ENCODE measurements around the gene LZTS3.
"Not testable (repeated sequence)": the region's sequence is repeated elsewhere in the genome, so short reads cannot be mapped to it uniquely, and the experiment has no call there.

LZTS3 gene

DNA sequence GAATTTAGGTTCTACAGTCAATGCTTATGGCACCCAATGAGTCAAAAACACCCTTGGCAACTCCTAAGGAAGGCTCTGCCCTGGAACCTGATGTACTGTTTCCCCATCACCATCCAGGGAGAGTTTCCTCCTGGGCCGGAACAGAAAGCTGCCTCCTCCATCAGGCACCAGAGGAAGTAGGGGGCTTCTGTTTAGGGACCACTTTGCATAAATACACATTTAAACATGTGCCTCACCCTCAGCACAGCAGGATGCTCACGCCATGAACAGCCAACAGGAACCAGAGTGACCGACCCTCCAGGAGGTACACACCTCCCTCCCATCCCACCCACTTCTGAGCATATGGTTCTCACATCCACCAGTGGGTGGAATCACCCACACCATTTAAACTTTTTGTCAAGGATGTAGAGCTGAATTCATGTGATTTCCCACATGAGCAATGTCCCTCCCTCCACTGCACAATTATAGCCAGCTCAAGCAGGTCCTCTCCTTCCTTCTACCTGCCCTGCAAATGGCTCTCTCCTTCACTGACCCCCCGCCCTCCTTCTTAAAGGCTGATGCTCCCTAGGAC lies 16.3 kb upstream of the LZTS3 start:
- H4K20me1 ChIP-seq (ENCODE audit: control insufficient read depth, insufficient read depth, low read depth, low read length), result no peaks in the 10 kb centered on the region
- H3K27me3 ChIP-seq (ENCODE audit: control insufficient read depth, low read length), result no peaks in the 10 kb centered on the region
- TF ChIP-seq EZH2phosphoT487 (IDR thresholded peaks at IDR 0.05; ENCODE audit: borderline replicate concordance, low read length), result no peak
- TF ChIP-seq, protein P1, sequence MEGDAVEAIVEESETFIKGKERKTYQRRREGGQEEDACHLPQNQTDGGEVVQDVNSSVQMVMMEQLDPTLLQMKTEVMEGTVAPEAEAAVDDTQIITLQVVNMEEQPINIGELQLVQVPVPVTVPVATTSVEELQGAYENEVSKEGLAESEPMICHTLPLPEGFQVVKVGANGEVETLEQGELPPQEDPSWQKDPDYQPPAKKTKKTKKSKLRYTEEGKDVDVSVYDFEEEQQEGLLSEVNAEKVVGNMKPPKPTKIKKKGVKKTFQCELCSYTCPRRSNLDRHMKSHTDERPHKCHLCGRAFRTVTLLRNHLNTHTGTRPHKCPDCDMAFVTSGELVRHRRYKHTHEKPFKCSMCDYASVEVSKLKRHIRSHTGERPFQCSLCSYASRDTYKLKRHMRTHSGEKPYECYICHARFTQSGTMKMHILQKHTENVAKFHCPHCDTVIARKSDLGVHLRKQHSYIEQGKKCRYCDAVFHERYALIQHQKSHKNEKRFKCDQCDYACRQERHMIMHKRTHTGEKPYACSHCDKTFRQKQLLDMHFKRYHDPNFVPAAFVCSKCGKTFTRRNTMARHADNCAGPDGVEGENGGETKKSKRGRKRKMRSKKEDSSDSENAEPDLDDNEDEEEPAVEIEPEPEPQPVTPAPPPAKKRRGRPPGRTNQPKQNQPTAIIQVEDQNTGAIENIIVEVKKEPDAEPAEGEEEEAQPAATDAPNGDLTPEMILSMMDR (IDR thresholded peaks at IDR 0.05; ENCODE audit: low read depth, low read length, poor library complexity, severe bottlenecking), result no peak
- H3K36me3 ChIP-seq (ENCODE audit: control insufficient read depth, low read length), result peaks cover 48% of the 10 kb centered on the region
- H3K9me3 ChIP-seq (ENCODE audit: control insufficient read depth, insufficient read depth, low read length), result no peaks in the 10 kb centered on the region
- no peak overlapping the region for H3K4me3 ChIP-seq (ENCODE audit: low read length)
- no peaks in the 10 kb centered on the region for H3K9me2 ChIP-seq (replicated peaks; ENCODE audit: control insufficient read depth, low read length)
- H3K4me1 ChIP-seq (ENCODE audit: control insufficient read depth, low read length), result no peaks in the 10 kb centered on the region
- H3K27ac ChIP-seq (ENCODE audit: low read depth, low read length), result no peak overlapping the region
- no peaks in the 10 kb centered on the region for H3F3A ChIP-seq (ENCODE audit: control insufficient read depth, insufficient read depth)
- H3K79me2 ChIP-seq (ENCODE audit: control insufficient read depth, low read length), result no peaks in the 10 kb centered on the region
- H3K4me2 ChIP-seq (ENCODE audit: low read length), result no peak overlapping the region

DNA sequence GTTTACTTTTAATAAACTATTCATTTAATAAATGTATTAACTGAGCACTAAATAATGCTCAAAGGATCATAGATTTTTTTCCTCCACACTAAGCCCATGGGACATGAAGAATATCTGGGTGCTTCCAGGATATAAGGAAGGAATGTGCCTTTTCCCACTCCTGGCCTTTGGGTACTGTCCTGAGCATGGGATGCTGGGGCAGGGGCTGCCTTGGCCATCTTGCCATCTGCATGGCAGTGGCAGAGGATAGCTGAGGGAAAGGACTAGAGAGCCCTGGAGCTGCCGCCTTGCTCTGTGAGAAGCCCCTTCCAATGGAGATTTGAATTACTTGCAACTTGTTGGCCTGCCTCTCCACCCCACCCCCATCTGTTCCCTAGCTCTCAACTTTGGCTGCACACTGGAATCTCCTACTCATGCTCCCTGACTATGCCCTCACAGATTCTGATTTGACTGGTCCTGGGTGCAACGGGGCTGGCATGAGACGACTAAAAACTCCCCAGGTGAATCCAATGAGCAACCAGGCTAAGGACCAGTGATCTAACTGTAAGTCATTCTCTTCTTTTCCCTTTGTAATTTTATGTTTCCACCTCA lies 15.6 kb upstream of the LZTS3 start:
- TF ChIP-seq, protein P1 (IDR thresholded peaks at IDR 0.05; ENCODE audit: low read depth, low read length, poor library complexity, severe bottlenecking), result no peak
- TF ChIP-seq EZH2phosphoT487 (IDR thresholded peaks at IDR 0.05; ENCODE audit: borderline replicate concordance, low read length), result no peak
- Histone ChIP-seq H3K9me3 (ENCODE audit: control insufficient read depth, insufficient read depth, low read length) (no peaks in the 10 kb centered on the region), H4K20me1 (ENCODE audit: control insufficient read depth, insufficient read depth, low read depth, low read length) (no peaks in the 10 kb centered on the region), H3K4me2 (ENCODE audit: low read length) (no peak overlapping the region), H3K27ac (ENCODE audit: low read depth, low read length) (no peak overlapping the region), H3K9me2 (replicated peaks; ENCODE audit: control insufficient read depth, low read length) (no peaks in the 10 kb centered on the region), H3K27me3 (ENCODE audit: control insufficient read depth, low read length) (no peaks in the 10 kb centered on the region), H3K36me3 (ENCODE audit: control insufficient read depth, low read length) (peaks cover 41% of the 10 kb centered on the region), H3F3A (ENCODE audit: control insufficient read depth, insufficient read depth) (no peaks in the 10 kb centered on the region), H3K4me1 (ENCODE audit: control insufficient read depth, low read length) (no peaks in the 10 kb centered on the region), H3K79me2 (ENCODE audit: control insufficient read depth, low read length) (no peaks in the 10 kb centered on the region), H3K4me3 (ENCODE audit: low read length) (no peak overlapping the region)

DNA sequence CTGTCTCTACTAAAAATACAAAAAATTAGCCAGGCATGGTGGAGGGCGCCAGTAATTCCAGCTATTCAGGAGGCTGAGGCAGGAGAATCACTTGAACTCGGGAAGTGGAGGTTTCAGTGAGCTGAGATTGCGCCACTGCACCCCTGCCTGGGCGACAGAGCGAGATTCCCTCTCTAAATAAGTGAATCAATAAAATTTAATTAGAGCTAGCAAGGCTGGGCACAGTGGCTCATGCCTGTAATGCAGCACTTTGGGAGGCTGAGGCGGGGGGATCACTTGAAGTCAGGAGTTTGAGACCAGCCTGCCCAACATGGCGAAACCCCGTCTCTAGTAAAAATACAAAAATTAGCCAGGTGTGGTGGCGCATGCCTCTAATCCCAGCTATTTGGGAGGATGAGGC lies 14.5 kb upstream of the LZTS3 start:
- not testable (repeated sequence) for H3K4me2 ChIP-seq (ENCODE audit: low read length); H3K9me2 ChIP-seq (replicated peaks; ENCODE audit: control insufficient read depth, low read length); H3K27me3 ChIP-seq (ENCODE audit: control insufficient read depth, low read length); H3K4me3 ChIP-seq (ENCODE audit: low read length); H3K27ac ChIP-seq (ENCODE audit: low read depth, low read length); H3F3A ChIP-seq (ENCODE audit: control insufficient read depth, insufficient read depth); H3K9me3 ChIP-seq (ENCODE audit: control insufficient read depth, insufficient read depth, low read length); H4K20me1 ChIP-seq (ENCODE audit: control insufficient read depth, insufficient read depth, low read depth, low read length); H3K79me2 ChIP-seq (ENCODE audit: control insufficient read depth, low read length); H3K4me1 ChIP-seq (ENCODE audit: control insufficient read depth, low read length)
- peaks cover 34% of the 10 kb centered on the region for H3K36me3 ChIP-seq (ENCODE audit: control insufficient read depth, low read length)

DNA sequence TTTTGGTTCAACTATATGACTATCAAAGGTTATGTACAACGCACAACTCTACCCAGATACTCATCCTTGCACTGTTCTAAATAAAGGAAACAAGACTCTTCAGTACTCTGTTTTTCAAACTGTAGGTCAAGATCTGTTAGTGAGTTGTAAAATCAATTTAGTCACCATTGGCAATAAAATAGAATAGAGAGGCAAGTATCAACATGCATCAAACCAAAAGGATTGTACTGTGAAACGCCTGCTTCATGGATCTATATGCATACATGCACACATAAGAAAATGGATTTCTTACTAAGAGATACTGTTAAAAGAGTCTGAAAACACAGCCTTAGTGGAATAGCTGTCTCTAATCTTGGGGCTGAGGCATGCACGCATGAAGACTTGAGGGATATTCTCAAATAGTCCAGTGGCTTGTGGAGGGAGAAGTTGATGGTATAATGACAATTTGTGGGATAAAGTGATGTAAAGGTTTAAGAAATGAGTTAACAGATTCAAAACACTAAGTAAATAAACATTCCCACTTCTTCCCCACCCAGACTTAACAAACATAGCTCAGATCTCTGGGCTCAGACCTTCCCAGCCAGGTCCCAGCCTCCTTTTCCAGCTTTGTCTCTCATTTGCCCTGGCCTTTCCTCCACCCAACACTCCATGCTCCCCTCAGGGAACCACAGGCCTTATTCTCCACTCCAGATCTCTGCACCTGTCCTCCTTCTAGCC lies 10.7 kb upstream of the LZTS3 start:
- H4K20me1 ChIP-seq (ENCODE audit: control insufficient read depth, insufficient read depth, low read depth, low read length), result no peaks in the 10 kb centered on the region
- no peaks in the 10 kb centered on the region for H3K4me1 ChIP-seq (ENCODE audit: control insufficient read depth, low read length)
- no peaks in the 10 kb centered on the region for H3K9me2 ChIP-seq (replicated peaks; ENCODE audit: control insufficient read depth, low read length)
- no peak overlapping the region for H3K4me3 ChIP-seq (ENCODE audit: low read length)
- H3K27ac ChIP-seq (ENCODE audit: low read depth, low read length), result no peak overlapping the region
- H3K4me2 ChIP-seq (ENCODE audit: low read length), result no peak overlapping the region
- H3K36me3 ChIP-seq (ENCODE audit: control insufficient read depth, low read length), result no peaks in the 10 kb centered on the region
- H3K9me3 ChIP-seq (ENCODE audit: control insufficient read depth, insufficient read depth, low read length), result no peaks in the 10 kb centered on the region
- H3F3A ChIP-seq (ENCODE audit: control insufficient read depth, insufficient read depth), result peaks cover 4% of the 10 kb centered on the region; the same call in 1 of the 2 replicates
- TF ChIP-seq, protein P1 (IDR thresholded peaks at IDR 0.05; ENCODE audit: low read depth, low read length, poor library complexity, severe bottlenecking), result no peak
- no peak for TF ChIP-seq EZH2phosphoT487 (IDR thresholded peaks at IDR 0.05; ENCODE audit: borderline replicate concordance, low read length)
- H3K27me3 ChIP-seq (ENCODE audit: control insufficient read depth, low read length), result no peaks in the 10 kb centered on the region
- no peaks in the 10 kb centered on the region for H3K79me2 ChIP-seq (ENCODE audit: control insufficient read depth, low read length)

DNA sequence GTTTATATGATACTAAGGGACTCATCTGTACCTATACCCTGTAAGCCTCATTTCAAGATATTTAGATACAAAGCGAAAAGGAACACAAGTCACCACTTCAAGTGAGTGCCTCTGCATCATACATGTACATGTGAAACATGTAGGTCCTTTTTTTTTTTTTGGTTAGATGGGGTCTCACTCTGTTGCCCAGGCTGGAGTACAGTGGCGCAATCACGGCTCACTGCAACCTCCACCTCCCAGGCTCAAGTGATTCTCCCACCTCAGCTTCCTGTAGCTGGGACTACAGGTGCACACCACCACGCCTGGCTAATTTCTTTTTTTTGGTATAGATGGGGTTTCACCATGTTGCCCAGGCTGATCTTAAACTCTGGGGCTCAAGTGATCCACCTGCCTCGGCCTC lies 9.1 kb upstream of the LZTS3 start:
- H3K9me2 ChIP-seq (replicated peaks; ENCODE audit: control insufficient read depth, low read length); H3K36me3 ChIP-seq (ENCODE audit: control insufficient read depth, low read length); H3F3A ChIP-seq (ENCODE audit: control insufficient read depth, insufficient read depth); H3K27ac ChIP-seq (ENCODE audit: low read depth, low read length); H3K9me3 ChIP-seq (ENCODE audit: control insufficient read depth, insufficient read depth, low read length); H3K4me1 ChIP-seq (ENCODE audit: control insufficient read depth, low read length); H3K79me2 ChIP-seq (ENCODE audit: control insufficient read depth, low read length); H3K4me2 ChIP-seq (ENCODE audit: low read length); H3K27me3 ChIP-seq (ENCODE audit: control insufficient read depth, low read length); H3K4me3 ChIP-seq (ENCODE audit: low read length); H4K20me1 ChIP-seq (ENCODE audit: control insufficient read depth, insufficient read depth, low read depth, low read length): not testable (repeated sequence)

All from DOHH2 (cell line).